Liver (tissue), 9 donors: Measurements from ENCODE around the gene TMEM213. TPM values are rescaled to one million over a fixed set of nuclear protein-coding genes. Genes with fewer than 3 reads are reported as not detected.

ENCODE experiments used
- DNase-seq: peaks from one replicate; pipeline ENCODE4 v3.0.0-alpha.2; 2017; ENCODE audit warnings: low spot score
- H3K27ac ChIP-seq, 2 donors: one replicate each; pipeline ENCODE4 v1.7.0; 2013; ENCODE audit warnings: inconsistent platforms in 2 of 2, low read length in 2 of 2, control low read depth in 1 of 2, low read depth in 1 of 2, mild to moderate bottlenecking in 1 of 2
- H3K27me3 ChIP-seq, 4 donors: one replicate each; pipeline versions ENCODE4 v1.6.1 to v1.7.0; 2013; ENCODE audit warnings: low read length in 3 of 4, inconsistent platforms in 1 of 4, mild to moderate bottlenecking in 1 of 4, moderate library complexity in 1 of 4; ENCODE audit not compliant: control insufficient read depth in 4 of 4, insufficient read depth in 4 of 4
- H3K36me3 ChIP-seq, 4 donors: one replicate each; pipeline versions ENCODE4 v1.6.1 to v1.7.0; 2013; ENCODE audit warnings: low read length in 3 of 4, mild to moderate bottlenecking in 3 of 4, low read depth in 1 of 4, moderate library complexity in 1 of 4; ENCODE audit not compliant: control insufficient read depth in 4 of 4, insufficient read depth in 3 of 4
- H3K4me1 ChIP-seq, 4 donors: one replicate each; pipeline versions ENCODE4 v1.6.1 to v1.7.0; 2013; ENCODE audit warnings: low read length in 3 of 4, mild to moderate bottlenecking in 3 of 4, moderate library complexity in 1 of 4; ENCODE audit not compliant: control insufficient read depth in 4 of 4, insufficient read depth in 4 of 4
- H3K4me3 ChIP-seq, 3 donors: one replicate each; pipeline versions ENCODE4 v1.6.1 to v1.7.0; 2013; ENCODE audit warnings: low read length in 3 of 3, control low read depth in 1 of 3, low read depth in 1 of 3, mild to moderate bottlenecking in 1 of 3
- H3K9ac ChIP-seq, 2 donors: one replicate each; pipeline ENCODE4 v1.7.0; 2013; ENCODE audit warnings: low read length in 2 of 2, mild to moderate bottlenecking in 2 of 2, moderate library complexity in 2 of 2, control low read depth in 1 of 2, low read depth in 1 of 2
- H3K9me3 ChIP-seq, 4 donors: one replicate each; pipeline versions ENCODE4 v1.6.1 to v1.7.0; 2013; ENCODE audit warnings: low read length in 3 of 4; ENCODE audit not compliant: control insufficient read depth in 4 of 4
- ATF3 ChIP-seq: IDR thresholded peaks from 2 replicates; pipeline ENCODE4 v1.6.1; 2016; ENCODE audit warnings: antibody characterized with exemption
- CTCF ChIP-seq: fragments of 150-350 bp; IDR thresholded peaks from 2 replicates; pipeline ENCODE4 v1.5.1; 2017; ENCODE audit warnings: improper control_type of control experiment, low read depth, low read length; ENCODE audit not compliant: missing input control
- EGR1 ChIP-seq, 2 donors: IDR thresholded peaks; 2 replicates each; pipeline ENCODE4 v1.6.1; 2016 to 2018; ENCODE audit warnings: antibody characterized with exemption in 2 of 2, low read depth in 2 of 2
- FOXA1 ChIP-seq: IDR thresholded peaks from 2 replicates; pipeline ENCODE4 v1.6.1; 2016; ENCODE audit warnings: antibody characterized with exemption
- FOXA2 ChIP-seq: IDR thresholded peaks from 2 replicates; pipeline ENCODE4 v1.6.1; 2016; ENCODE audit warnings: antibody characterized with exemption
- GABPA ChIP-seq, 2 donors: IDR thresholded peaks in 1 of 2; conservative IDR thresholded peaks in 1 of 2; 2 replicates each; pipeline ENCODE4 v1.6.1; 2016; ENCODE audit warnings: antibody characterized with exemption in 2 of 2, mild to moderate bottlenecking in 1 of 2, moderate library complexity in 1 of 2
- HNF4A ChIP-seq, 2 donors: conservative IDR thresholded peaks; 2 replicates each; pipeline ENCODE4 v1.6.1; 2016; ENCODE audit warnings: antibody characterized with exemption in 2 of 2, mild to moderate bottlenecking in 2 of 2
- HNF4G ChIP-seq: IDR thresholded peaks from 2 replicates; pipeline ENCODE4 v1.6.1; 2016; ENCODE audit warnings: antibody characterized with exemption
- JUND ChIP-seq, 2 donors: IDR thresholded peaks; 2 replicates each; pipeline ENCODE4 v1.6.1; 2016; ENCODE audit warnings: antibody characterized with exemption in 2 of 2
- MAX ChIP-seq: IDR thresholded peaks from 2 replicates; pipeline ENCODE4 v1.6.1; 2016; ENCODE audit warnings: antibody characterized with exemption
- NR2F2 ChIP-seq: IDR thresholded peaks from 2 replicates; pipeline ENCODE4 v1.6.1; 2016; ENCODE audit warnings: antibody characterized with exemption
- RAD21 ChIP-seq, 2 donors: IDR thresholded peaks; 2 replicates each; pipeline ENCODE4 v1.6.1; 2016; ENCODE audit warnings: antibody characterized with exemption in 2 of 2, mild to moderate bottlenecking in 2 of 2
- REST ChIP-seq: IDR thresholded peaks from 2 replicates; pipeline ENCODE4 v1.6.1; 2016; ENCODE audit warnings: antibody characterized with exemption, mild to moderate bottlenecking
- RXRA ChIP-seq, 2 donors: IDR thresholded peaks; 2 replicates each; pipeline ENCODE4 v1.6.1; 2017 to 2018; ENCODE audit warnings: antibody characterized with exemption in 2 of 2, mild to moderate bottlenecking in 1 of 2
- SP1 ChIP-seq: IDR thresholded peaks from 2 replicates; pipeline ENCODE4 v1.6.1; 2018; ENCODE audit warnings: antibody characterized with exemption, mild to moderate bottlenecking
- TAF1 ChIP-seq: conservative IDR thresholded peaks from 2 replicates; pipeline ENCODE4 v1.6.1; 2016; ENCODE audit warnings: antibody characterized with exemption, mild to moderate bottlenecking
- YY1 ChIP-seq: IDR thresholded peaks from 2 replicates; pipeline ENCODE4 v1.6.1; 2016; ENCODE audit warnings: antibody characterized with exemption, mild to moderate bottlenecking
- ZBTB33 ChIP-seq: IDR thresholded peaks from 2 replicates; pipeline ENCODE4 v1.6.1; 2016; ENCODE audit warnings: antibody characterized with exemption
- WGBS: extraction: QIAGEN DNeasy Blood & Tissue Kit; methylation state at CpG from one replicate; pipeline ENCODE4 v1.1.7; 2013; 5-methylcytosine and 5-hydroxymethylcytosine counted together
- polyA plus RNA-seq, 2 donors: library from polyadenylated mRNA; stranded (reverse) in 1 of 2; unstranded in 1 of 2; fragments of 200-250 nt in 1 of 2; fragments of >200 nt in 1 of 2; fragmentation: Nextera tagmentation in 1 of 2; extraction: Ambion mirVana in 1 of 2; gene quantifications; one replicate each; pipeline versions ENCODE4 v1.2.1 to v1.2.3, GENCODE V29; 2013 to 2015
- total RNA-seq, 2 donors: library from RNA; depleted of rRNA; stranded (reverse); fragments of >200 nt; gene quantifications; one replicate each; pipeline ENCODE4 v1.2.3, GENCODE V29; 2014
- donor health status: healthy.
- donor health status: healthy.
- donor health status: healthy.
- donor health status: healthy.
- donor health status: healthy.

TMEM213 gene
- total and polyA plus RNA-seq, 4 donors: not detected

GRCh38 chr7:138832966-138833365 is 35.2 kb downstream of the TMEM213 start:
- no peak for DNase-seq
- no peak overlapping the region for H3K27ac ChIP-seq
- TF ChIP-seq NR2F2: no peak
- no peak for TF ChIP-seq YY1
- no peak for TF ChIP-seq RXRA (IDR thresholded peaks at IDR 0.05)
- TF ChIP-seq TAF1: no peak
- no peak for TF ChIP-seq ATF3
- TF ChIP-seq GABPA (IDR thresholded peaks at IDR 0.05 in 1 of 2, conservative IDR thresholded peaks at IDR 0.05 in 1 of 2): no peak
- TF ChIP-seq REST: no peak
- TF ChIP-seq MAX: no peak
- no peak for TF ChIP-seq JUND (IDR thresholded peaks at IDR 0.05)
- no peak for TF ChIP-seq HNF4A (conservative IDR thresholded peaks at IDR 0.05)
- no peak for TF ChIP-seq CTCF
- no peak for TF ChIP-seq FOXA2
- no peak for TF ChIP-seq SP1
- no peak for TF ChIP-seq ZBTB33
- no peak for TF ChIP-seq EGR1 (IDR thresholded peaks at IDR 0.05; ENCODE audit: low read depth in 2 of 2)
- no peak for TF ChIP-seq RAD21 (IDR thresholded peaks at IDR 0.05)
- TF ChIP-seq HNF4G: no peak
- TF ChIP-seq FOXA1: no peak
- WGBS: 90% methylated on average over 10 of the region's 10 CpGs
- H3K27me3 ChIP-seq: peaks cover 0 to 3% (median 0%) of the 10 kb centered on the region in 4 donors
- H3K9ac ChIP-seq: no peak overlapping the region
- H3K9me3 ChIP-seq: no peaks in the 10 kb centered on the region
- H3K36me3 ChIP-seq: no peaks in the 10 kb centered on the region
- H3K4me3 ChIP-seq: no peak overlapping the region
- no peaks in the 10 kb centered on the region for H3K4me1 ChIP-seq
